Fibroblast of lung (primary cell): ENCODE results near the gene MDN1. TPM values are rescaled to one million over a fixed set of nuclear protein-coding genes. Genes with fewer than 3 reads are reported as not detected.

Source experiments
- DNase-seq, 2 donors: peaks; one replicate each; pipeline versions ENCODE4 v3.0.0 to v3.0.0-alpha.2; 2010; ENCODE audit warnings: low read depth in 2 of 2
- H2AFZ ChIP-seq: 2 replicates; pipeline ENCODE4 v1.5.1; 2012; ENCODE audit warnings: low read length, control low read depth, inconsistent platforms
- H3K27ac ChIP-seq: 2 replicates; pipeline ENCODE4 v1.5.1; 2011; ENCODE audit warnings: low read length, control low read depth; ENCODE audit not compliant: insufficient read depth
- H3K27me3 ChIP-seq: 2 replicates; pipeline ENCODE4 v1.5.1; 2011; ENCODE audit warnings: mild to moderate bottlenecking, low read length; ENCODE audit not compliant: control insufficient read depth, insufficient read depth
- H3K36me3 ChIP-seq: 2 replicates; pipeline ENCODE4 v1.5.1; 2011; ENCODE audit warnings: low read length; ENCODE audit not compliant: control insufficient read depth, insufficient read depth
- H3K4me1 ChIP-seq: 2 replicates; pipeline ENCODE4 v1.5.1; 2011; ENCODE audit warnings: low read length; ENCODE audit not compliant: control insufficient read depth, insufficient read depth; ENCODE audit errors: extremely low read depth
- H3K4me2 ChIP-seq: 2 replicates; pipeline ENCODE4 v1.5.1; 2011; ENCODE audit warnings: low read length, control low read depth; ENCODE audit not compliant: insufficient read depth; ENCODE audit errors: extremely low read depth
- H3K4me3 ChIP-seq, 4 experiments: fragments of 200-600 bp in 1 of 4; sonication (generic) in 1 of 4; replicated peaks in 1 of 4; 2 replicates each; pipeline ENCODE4 v1.5.1; 2011 to 2016; ENCODE audit warnings: low read length in 4 of 4, low read depth in 3 of 4, mild to moderate bottlenecking in 3 of 4, control low read depth in 2 of 4, inconsistent platforms in 1 of 4, mixed read lengths in 1 of 4; ENCODE audit not compliant: insufficient read depth in 1 of 4; ENCODE audit errors: control extremely low read depth in 1 of 4
- H3K79me2 ChIP-seq: 2 replicates; pipeline ENCODE4 v1.5.1; 2012; ENCODE audit warnings: mild to moderate bottlenecking, low read length, inconsistent platforms; ENCODE audit not compliant: control insufficient read depth, insufficient read depth
- H3K9ac ChIP-seq: 2 replicates; pipeline ENCODE4 v1.5.1; 2011; ENCODE audit warnings: mild to moderate bottlenecking, low read length, control low read depth; ENCODE audit not compliant: insufficient read depth
- H3K9me3 ChIP-seq: 2 replicates; pipeline ENCODE4 v1.5.1; 2012; ENCODE audit warnings: low read depth, low read length; ENCODE audit not compliant: control insufficient read depth, insufficient read depth
- H4K20me1 ChIP-seq: 2 replicates; pipeline ENCODE4 v1.5.1; 2011; ENCODE audit warnings: low read length; ENCODE audit not compliant: control insufficient read depth, insufficient read depth; ENCODE audit errors: extremely low read depth
- EZH2 ChIP-seq: IDR thresholded peaks from 2 replicates; pipeline ENCODE4 v1.5.1; 2012; ENCODE audit warnings: low read length, control low read depth, mild to moderate bottlenecking; ENCODE audit errors: missing control alignments
- polyA plus RNA-seq, 2 donors: library from polyadenylated mRNA; depleted of rRNA in 1 of 2; stranded (reverse) in 1 of 2; unstranded in 1 of 2; fragments of >200 nt; gene quantifications; 2 replicates each; pipeline ENCODE4 v1.2.1, GENCODE V29; 2011 to 2012; ENCODE audit warnings: missing spikeins in 1 of 2
- total RNA-seq: library from RNA; depleted of rRNA; stranded (reverse); fragments of >200 nt; gene quantifications from 2 replicates; pipeline ENCODE4 v1.2.1, GENCODE V29; 2014
- TF ChIP-seq, protein P1 (sequence below), 2 donors: IDR thresholded peaks in 1 of 2; conservative IDR thresholded peaks in 1 of 2; 1 replicate in 1 of 2; 2 replicates in 1 of 2; pipeline ENCODE4 v1.5.1; 2011 to 2012; ENCODE audit warnings: low read length in 2 of 2, control low read depth in 1 of 2, inconsistent platforms in 1 of 2, low read depth in 1 of 2, mild to moderate bottlenecking in 1 of 2

The MDN1 gene
- total and polyA plus RNA-seq, 2 donors (not counting 1 experiment from before 2014, with no cell fraction given) = 5.9 to 23.5 TPM

DNA sequence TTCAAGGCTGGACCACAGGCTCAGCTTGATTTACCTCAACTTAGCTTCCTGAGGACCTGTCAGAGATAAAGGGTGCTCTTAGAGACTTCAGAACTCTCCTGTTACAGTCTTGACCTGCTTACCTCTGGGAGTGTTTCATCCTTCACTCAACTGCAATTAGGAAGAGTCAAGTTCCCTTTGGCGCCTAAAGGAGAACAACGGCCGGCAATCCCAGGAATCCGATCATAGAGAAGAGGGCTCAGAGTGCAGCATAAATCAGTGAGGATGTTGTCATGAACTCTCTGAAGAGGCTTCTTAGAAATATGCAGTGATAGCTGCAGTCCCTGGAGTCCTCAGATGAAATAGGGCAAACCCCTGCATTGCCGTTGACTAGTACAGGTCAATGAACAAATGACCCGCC is 217.4 kb downstream of the MDN1 start:
- H2AFZ ChIP-seq = no peak overlapping the region
- no peak overlapping the region for H3K4me2 ChIP-seq
- no peaks in the 10 kb centered on the region for H3K79me2 ChIP-seq
- no peak overlapping the region for H3K9ac ChIP-seq
- H3K27ac ChIP-seq = no peak overlapping the region
- H3K36me3 ChIP-seq = no peaks in the 10 kb centered on the region
- DNase-seq = no peak
- TF ChIP-seq EZH2 = no peak
- no peaks in the 10 kb centered on the region for H4K20me1 ChIP-seq
- no peaks in the 10 kb centered on the region for H3K4me1 ChIP-seq
- no peaks in the 10 kb centered on the region for H3K27me3 ChIP-seq
- H3K9me3 ChIP-seq = no peaks in the 10 kb centered on the region
- H3K4me3 ChIP-seq = no peak overlapping the region

DNA sequence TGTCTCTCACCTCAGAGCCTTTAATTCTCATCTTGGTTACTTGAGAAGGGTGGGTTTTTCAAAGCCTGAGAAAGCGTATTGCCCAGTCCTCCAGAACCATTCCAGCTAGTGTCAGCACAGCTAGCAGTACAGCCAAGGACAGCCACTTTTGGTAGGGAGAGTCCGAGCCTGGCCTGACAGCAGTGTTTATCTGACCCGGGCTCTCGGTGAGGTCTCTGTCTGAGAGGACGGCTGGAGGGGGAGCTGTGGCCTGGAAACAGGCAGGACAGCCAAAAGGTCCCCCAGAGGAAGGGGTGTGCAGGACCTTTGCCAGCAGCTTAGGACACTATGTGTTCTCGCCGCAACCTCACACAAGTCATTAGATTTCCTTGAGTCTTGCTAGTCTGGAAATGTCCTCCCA is 219.9 kb downstream of the MDN1 start:
- Histone ChIP-seq H3K4me2 (no peak overlapping the region), H3K9me3 (no peaks in the 10 kb centered on the region), H4K20me1 (no peaks in the 10 kb centered on the region), H3K36me3 (no peaks in the 10 kb centered on the region), H3K27ac (no peak overlapping the region), H3K4me1 (no peaks in the 10 kb centered on the region), H3K79me2 (no peaks in the 10 kb centered on the region), H3K9ac (no peak overlapping the region), H2AFZ (no peak overlapping the region), H3K27me3 (no peaks in the 10 kb centered on the region), H3K4me3 (no peak overlapping the region)
- DNase-seq = no peak
- no peak for TF ChIP-seq EZH2
- TF ChIP-seq, protein P1, sequence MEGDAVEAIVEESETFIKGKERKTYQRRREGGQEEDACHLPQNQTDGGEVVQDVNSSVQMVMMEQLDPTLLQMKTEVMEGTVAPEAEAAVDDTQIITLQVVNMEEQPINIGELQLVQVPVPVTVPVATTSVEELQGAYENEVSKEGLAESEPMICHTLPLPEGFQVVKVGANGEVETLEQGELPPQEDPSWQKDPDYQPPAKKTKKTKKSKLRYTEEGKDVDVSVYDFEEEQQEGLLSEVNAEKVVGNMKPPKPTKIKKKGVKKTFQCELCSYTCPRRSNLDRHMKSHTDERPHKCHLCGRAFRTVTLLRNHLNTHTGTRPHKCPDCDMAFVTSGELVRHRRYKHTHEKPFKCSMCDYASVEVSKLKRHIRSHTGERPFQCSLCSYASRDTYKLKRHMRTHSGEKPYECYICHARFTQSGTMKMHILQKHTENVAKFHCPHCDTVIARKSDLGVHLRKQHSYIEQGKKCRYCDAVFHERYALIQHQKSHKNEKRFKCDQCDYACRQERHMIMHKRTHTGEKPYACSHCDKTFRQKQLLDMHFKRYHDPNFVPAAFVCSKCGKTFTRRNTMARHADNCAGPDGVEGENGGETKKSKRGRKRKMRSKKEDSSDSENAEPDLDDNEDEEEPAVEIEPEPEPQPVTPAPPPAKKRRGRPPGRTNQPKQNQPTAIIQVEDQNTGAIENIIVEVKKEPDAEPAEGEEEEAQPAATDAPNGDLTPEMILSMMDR (conservative IDR thresholded peaks at IDR 0.05 in 1 of 2, IDR thresholded peaks at IDR 0.05 in 1 of 2; ENCODE audit: low read depth in 1 of 2, low read length in 2 of 2) = no peak

DNA sequence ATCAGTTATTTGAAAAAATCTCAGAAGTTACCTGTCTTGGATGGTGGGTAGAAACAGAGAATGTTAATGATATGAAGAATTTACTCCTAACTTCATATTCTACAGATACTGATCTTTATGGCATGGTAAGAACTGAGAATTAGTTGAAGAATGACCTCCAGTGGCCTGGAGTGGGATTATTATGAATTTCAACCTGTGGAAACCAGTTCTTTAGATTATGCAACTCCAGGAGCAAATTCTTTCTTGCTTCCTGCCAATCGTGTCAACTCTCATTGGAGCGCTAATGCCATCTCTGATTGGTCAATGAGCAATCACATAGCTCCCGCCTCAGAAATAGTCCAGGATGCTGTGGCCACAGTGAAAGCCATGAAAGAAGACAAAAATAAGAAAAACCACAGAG is 221.6 kb downstream of the MDN1 start:
- H3K9me3 ChIP-seq = no peaks in the 10 kb centered on the region
- no peak overlapping the region for H3K27ac ChIP-seq
- no peaks in the 10 kb centered on the region for H3K4me1 ChIP-seq
- no peaks in the 10 kb centered on the region for H4K20me1 ChIP-seq
- H3K79me2 ChIP-seq = no peaks in the 10 kb centered on the region
- no peaks in the 10 kb centered on the region for H3K36me3 ChIP-seq
- no peaks in the 10 kb centered on the region for H3K27me3 ChIP-seq
- no peak overlapping the region for H3K9ac ChIP-seq
- no peak overlapping the region for H3K4me3 ChIP-seq
- H2AFZ ChIP-seq = no peak overlapping the region
- H3K4me2 ChIP-seq = no peak overlapping the region
- peak; percentile 6 to 31 for DNase-seq
- TF ChIP-seq, protein P1 (conservative IDR thresholded peaks at IDR 0.05 in 1 of 2, IDR thresholded peaks at IDR 0.05 in 1 of 2; ENCODE audit: low read depth in 1 of 2, low read length in 2 of 2) = no peak
- TF ChIP-seq EZH2 = no peak
